SK-N-SH treated with all-trans-retinoic acid at 6 μM for 48 hours (cell line): ENCODE measurements around the gene C1orf52.

Source experiments
- PATZ1 ChIP-seq: fragments of 250-450 bp; sonication (Bioruptor Pico); IDR thresholded peaks from 2 replicates; pipeline ENCODE4 v1.8.0; 2020; ENCODE audit warnings: mild to moderate bottlenecking, moderate library complexity, borderline replicate concordance
- POU6F1 ChIP-seq: fragments of 250-450 bp; sonication (Bioruptor Pico); IDR thresholded peaks from 2 replicates; pipeline ENCODE4 v1.8.0; 2021; ENCODE audit warnings: low read depth, mild to moderate bottlenecking, moderate library complexity, borderline replicate concordance
- ZFP30 ChIP-seq: fragments of 450-650 bp; formaldehyde crosslinking; IDR thresholded peaks from 2 replicates; pipeline ENCODE4 v1.5.0; 2022; ENCODE audit warnings: mild to moderate bottlenecking, moderate library complexity

- no peak for TF ChIP-seq POU6F1 (CRISPR knock-in tag)
- TF ChIP-seq PATZ1: no peak
- TF ChIP-seq ZFP30: no peak
Measured at GRCh38 chr1:85229574-85230097, 29.8 kb downstream of the C1orf52 start.
